Activated CD4-positive, CD25-positive, alpha-beta regulatory T cell treated with anti-CD3 and anti-CD28 coated beads, Interleukin-2, amount 50 U/mL, for 16 hours (primary cell): ENCODE data around the gene RHO.

ENCODE experiments used
- DNase-seq: peaks from one replicate; pipeline ENCODE4 v3.0.0-alpha.2; 2020; ENCODE audit warnings: low read depth, low spot score

Gene RHO

GRCh38 chr3:129559565-129560079 lies 31.2 kb downstream of the RHO start:
- DNase-seq = no peak

DNA sequence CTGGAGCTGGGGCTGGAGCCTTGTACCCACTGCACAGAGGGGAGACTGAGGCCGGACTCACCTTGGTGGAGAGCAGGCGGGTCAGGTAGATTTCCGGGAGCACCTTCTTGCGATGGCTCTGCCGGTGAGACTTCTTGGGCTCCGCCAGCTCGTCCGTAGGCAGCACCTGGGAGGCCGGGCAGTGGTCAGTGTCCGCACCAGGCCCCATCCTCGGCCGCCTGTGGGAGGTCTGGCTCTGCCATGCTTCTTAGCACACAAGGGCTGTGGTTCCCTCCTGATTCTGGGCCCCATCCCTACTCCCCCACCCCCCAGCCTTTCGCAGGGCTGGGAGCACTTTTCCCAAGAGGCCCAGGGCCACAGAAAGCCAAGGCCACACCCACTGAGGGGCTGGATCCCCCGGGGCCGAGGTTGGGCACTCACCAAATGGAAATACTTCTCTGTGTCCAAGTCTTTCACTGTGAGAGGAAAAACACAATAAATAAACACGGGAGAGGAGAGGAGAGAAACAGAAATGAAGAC lies 31.9 kb downstream of the RHO start:
- no peak for DNase-seq

GRCh38 chr3:129560911-129561594 lies 32.6 kb downstream of the RHO start:
- DNase-seq = no peak

DNA sequence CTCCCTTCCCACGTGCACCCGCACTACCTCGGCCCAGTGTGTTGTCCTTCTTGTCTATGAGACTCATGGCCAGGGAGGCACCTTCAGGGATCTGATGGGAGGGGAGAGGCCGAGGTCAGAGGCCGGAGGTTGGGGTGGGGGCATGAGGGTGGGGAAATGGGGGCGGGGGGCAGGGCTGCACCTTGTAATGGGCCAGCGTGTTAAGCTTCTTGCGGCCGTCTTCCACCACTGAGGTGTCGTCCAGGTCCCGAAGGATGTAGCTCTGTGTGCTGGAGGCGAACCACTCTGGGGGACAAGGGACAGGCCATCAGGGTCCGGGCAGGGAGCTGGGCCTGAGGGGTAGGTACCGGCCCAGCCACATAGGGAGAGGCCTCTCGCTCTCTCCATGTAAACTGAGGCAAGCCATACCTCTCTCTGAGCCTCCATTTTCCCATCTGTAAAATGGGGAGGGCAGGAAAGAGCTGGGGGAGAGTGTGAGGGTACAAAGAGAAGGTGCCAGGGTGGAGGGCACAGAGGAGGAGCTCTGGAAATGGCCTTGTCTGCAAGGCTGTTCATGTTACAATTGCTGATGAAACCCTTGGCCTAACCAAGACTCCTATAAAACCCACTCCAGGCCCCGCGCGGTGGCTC lies 33.3 kb downstream of the RHO start:
- no peak for DNase-seq

- no peak for DNase-seq
Observed at GRCh38 chr3:129562803-129563202, 34.4 kb downstream of the RHO start.

DNA sequence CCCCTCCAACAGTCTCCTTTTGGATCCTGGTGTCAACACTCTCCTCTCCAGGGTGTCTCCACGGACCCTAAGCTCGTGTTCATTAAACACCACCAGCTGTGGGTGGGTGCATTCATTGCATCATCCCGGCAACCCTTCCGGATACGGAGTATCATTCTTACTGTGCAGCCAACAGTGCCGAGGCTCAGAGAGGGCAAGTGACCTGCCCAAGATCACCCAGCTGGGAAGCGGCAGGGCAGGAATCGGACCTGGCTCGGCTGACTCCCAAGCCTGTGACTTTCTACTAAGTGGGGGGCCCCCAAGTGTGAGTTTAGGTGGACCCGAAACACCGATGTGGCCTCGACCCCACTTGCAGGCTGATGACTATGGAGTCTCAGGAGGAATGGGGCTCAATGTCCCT lies 34.9 kb downstream of the RHO start:
- no peak for DNase-seq

DNA sequence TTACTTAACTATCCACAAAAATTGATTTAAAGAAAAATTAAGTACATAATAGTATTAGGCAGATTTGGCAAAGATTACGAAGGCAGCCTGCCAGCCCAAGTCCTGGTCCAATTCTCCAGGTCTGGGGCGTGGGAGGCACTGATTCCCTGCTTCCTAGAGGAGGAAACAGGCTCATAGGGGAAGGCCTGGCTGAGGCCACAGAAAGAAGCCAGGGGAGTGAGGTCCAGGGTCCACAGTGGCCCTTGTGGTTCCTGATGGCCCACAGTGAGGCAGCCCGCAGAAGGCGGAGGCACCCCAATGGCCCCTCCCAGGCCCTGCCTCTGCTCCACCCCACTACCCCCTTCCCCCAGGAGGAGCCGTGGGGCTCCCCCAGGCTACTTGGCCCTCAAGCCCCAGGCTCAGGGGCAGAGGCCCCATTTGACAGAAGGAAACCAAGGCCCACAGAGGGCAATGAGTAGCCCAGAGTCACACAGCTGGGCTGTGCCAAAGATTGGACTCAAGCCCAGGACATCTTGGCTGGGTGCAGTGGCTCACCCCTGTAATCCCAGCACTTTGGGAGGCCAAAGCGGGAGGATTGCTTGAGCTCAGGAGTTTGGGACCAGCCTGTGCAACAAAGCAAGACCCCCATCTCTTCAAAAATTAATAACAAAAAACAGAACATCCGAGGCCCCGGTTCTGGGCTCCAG lies 35.6 kb downstream of the RHO start:
- no peak for DNase-seq

- no peak for DNase-seq
Observed at GRCh38 chr3:129564981-129565644, 36.7 kb downstream of the RHO start.

DNA sequence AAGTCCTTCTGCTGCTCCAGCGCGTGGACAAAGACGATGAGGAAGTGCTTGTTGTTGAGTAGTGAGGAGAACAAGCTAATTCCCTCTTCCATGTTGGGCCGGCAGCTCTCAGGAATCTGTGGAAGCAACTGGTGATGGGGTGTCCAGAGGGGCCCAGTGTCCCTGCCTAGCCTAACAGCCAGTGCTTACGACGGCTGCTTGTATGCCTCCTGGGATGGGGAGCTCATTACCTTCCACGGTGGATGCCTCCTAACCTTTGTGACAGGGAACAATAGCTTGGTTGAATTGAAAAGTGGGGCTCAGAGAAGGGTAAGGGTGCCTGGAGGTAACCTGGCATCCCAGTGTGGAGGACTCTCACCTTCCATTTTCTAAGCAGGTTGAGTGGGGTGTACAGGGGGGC lies 37.5 kb downstream of the RHO start:
- DNase-seq = no peak

DNA sequence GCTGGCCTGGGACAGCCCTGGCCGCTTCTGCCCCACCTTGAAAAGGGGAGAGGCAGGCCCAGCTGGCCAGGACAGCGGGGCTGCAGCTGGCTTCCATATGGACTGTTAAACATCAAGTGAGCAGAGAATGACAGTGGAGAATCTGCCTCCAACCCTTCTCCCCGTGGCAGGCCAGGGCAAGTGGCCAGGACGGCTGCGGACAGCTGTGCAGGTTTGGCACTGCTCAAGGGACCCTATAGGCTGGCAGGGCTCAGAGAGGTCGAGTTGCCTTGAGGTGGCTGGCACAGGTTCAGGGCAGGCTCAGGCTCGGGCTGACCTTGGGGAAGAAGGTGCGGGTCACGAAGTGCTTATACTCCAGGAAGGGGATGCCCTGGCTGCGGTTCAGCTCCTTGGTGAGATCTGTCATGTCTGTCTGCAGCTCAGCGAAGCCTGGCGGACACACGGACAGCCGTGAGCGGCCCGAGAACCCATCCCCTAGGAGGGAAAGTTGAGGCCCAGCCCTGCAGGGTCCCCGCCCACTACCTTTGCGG lies 38.8 kb downstream of the RHO start:
- DNase-seq = no peak

- DNase-seq = no peak
Observed at GRCh38 chr3:129567939-129568338, 39.5 kb downstream of the RHO start.

- DNase-seq = no peak
Observed at GRCh38 chr3:129569856-129570255, 41.4 kb downstream of the RHO start.

- no peak for DNase-seq
Observed at GRCh38 chr3:129571605-129572547, 43.4 kb downstream of the RHO start.

DNA sequence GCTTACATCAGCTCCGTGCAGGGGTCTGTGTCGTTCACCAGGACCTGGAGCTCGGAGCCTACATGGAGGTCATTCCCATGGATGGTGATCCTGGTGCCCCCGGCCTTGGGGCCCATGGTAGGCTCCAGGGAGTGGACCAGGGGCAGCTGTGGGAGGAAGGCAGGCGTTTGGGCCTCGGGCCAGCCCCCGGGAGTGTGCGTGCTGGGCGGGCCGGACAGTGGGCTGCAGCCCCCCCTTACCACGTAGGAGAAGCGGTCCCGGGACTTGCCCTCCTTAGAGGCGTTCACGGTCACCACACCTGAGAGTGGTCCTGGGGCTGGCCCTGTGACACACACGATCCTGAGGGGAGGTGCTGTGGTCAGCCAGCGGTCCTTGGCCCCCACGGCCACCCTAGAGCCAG lies 44.2 kb downstream of the RHO start:
- no peak for DNase-seq

DNA sequence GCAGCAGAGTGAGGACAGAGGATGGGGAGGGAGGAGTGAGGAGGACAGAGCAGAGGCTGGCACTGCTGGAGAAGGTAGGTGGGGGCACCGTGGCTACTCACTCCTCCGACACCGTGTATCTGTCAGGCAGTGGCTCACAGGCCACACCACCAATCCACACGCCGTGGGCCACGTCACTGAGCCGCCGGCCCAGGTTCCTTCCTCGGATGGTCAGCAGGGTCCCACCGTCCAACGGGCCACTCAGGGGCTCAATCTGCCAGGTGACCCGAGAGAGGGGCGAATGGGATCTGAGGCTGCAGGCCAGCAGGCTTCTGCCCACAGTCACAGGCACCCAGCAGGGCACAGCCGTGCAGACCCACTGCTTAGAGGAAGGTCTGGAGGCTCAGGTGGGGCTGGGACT lies 45.1 kb downstream of the RHO start:
- DNase-seq = no peak

GRCh38 chr3:129574206-129574605 lies 45.8 kb downstream of the RHO start:
- no peak for DNase-seq

DNA sequence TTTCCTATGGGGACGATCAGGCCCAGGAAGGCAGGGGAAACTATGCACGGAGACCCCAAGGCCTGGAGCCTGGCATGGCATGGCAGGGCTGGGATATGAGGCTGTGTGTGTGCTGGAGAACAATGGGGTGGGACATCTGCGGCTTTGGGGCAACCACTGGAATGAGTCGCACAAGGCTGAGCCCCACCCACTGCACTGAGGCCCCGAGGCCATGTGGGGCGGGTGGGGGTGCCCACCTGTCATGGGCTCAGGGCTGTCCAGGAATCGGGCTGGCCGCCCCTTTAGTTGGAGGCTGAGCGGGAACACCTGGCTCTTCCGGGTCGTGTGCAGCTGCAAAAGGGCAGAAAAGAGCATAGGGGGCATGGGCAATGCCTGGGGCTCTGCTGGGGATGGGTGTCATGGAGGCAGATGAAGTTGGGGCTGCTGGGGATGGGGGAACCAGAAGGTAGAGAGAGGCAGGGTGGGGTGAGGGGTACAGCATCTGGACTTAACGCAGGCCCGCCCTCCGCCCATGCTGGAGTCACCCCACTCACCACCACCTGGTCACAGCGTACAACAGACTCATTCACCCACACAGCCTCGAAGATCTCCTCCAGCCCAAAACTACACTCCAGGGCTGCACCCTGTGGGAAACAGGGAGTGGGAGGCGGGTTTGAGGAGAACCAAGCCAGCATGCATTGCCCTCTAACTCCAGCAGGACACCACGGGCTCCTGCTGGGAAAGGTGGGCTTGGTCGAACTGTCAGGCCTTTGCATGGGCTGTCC lies 47.0 kb downstream of the RHO start:
- DNase-seq = no peak

DNA sequence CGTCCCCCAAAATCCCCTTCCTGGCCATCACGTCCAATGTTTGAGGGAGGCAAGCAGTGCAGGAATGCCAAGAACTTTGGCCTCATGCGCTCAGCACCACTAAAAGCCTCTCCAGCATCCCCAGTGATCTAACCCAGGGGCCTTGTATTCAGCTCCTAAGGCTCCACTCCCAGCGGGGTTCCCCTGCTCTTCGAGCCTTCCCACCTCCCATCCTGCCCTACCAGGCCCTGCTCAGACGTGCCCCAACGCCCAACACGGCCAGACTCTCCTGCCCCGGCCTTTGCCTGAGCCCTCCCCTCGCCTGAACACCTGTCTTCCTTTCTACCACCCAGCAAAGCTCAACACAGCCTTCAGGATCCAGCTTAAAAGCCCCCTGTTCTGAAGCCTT lies 47.6 kb downstream of the RHO start:
- no peak for DNase-seq

GRCh38 chr3:129576514-129577352 lies 48.3 kb downstream of the RHO start:
- no peak for DNase-seq
